GM19324 (cell line): ENCODE results near the gene JAM3.
A peak's percentile ranks its signal among the peaks of the same experiment; 100 is the strongest.

Source experiments
- ATAC-seq: cut with Tn5 transposase; IDR thresholded peaks from one replicate; pipeline ENCODE4 v1.9.1; 2021; ENCODE audit warnings: mild to moderate bottlenecking, moderate library complexity; ENCODE audit not compliant: unreplicated experiment, low FRiP score

The JAM3 gene

DNA sequence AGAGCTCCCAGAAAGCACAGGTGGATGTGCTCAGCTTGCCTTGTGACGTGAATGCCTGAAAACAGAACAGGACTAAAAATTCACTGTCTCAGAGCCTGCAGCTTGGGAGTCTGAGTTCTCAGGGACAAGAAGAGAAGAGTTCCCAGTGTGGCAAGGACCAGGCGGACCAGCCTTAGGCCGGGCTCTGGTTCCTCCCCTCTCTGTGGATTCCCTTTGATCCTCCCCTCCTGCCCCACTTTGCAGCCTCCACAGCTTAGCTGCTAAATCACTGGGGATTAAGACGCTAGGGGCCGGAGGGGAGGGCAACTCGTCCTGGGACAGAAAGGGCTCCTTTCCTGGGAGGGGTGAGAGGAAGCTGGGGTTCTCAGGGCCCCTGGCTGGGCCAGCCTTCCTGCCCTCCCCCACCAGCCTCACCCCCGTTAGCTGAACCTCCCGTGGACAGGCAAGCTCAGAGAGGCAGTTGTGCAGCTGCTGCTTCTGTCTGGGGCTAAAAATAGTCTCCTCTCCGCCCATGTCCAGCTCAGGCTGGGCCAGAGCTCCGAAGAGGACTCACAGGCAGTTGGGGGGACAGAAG is 29.9 kb upstream of the JAM3 start:
- no peak for ATAC-seq

- no peak for ATAC-seq
These were observed 29.0 kb upstream of the JAM3 start for GRCh38 chr11:134039726-134040385.

DNA sequence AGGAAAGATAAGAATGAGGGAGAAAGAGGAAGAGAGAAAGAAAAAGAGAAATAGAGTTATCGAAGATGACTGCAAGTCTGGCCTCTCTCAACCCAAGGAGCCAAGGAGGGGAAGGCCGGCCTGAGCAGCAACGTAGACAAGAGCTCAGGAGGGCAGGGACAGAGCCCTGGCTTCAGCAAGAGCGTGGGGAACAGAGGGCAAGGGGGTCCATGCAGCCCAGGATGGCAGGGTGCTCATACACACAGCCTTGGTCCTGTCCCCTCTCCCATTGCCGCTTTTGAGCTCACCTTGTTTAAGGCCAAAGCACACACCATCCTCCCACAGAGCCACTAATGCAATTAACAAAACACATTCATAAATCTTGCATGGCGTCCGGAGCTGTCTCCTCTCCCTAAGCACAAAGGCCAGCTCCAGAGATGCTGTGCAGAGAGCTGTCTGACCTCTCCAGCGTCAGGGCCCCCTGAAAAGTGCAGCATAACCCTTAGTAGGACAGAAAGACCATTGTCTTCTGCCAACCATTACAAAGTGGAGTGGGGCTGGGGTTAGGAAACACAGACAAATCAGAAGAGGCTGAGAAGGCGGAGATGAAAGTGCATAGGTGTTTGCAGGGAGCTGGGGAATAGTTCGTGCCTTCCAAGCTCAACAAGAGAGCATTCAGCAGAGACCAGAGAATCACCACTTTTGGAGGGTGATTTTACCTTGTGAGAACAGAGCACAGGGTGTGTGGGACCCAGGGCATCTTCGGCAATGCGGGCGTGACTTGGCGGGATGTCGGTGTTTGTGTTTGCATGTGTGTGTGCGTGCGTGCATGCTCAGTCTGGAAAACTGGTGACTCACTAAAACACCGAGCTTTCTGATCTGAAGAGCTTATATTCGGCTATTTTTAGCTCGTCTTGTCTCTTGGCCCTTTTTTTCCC is 28.2 kb upstream of the JAM3 start:
- no peak for ATAC-seq

DNA sequence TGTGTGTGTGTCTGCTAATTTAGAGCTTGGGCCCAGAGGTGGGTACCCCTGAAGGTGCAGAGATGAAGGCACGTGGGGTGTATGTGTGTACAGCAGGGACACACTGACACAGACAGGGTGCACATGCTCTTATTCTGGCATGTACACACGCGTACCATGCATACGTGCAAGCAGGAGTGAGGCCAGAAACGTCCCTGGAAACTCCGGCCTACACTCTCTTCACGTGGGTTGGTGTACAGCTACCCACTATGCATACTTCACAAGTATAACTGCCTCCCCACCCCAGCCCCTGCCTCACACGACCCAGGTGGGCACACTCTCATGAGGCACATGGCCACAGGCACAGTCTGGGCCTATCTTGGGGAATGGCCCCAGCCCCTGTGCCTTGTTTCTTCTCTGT is 27.5 kb upstream of the JAM3 start:
- no peak for ATAC-seq

DNA sequence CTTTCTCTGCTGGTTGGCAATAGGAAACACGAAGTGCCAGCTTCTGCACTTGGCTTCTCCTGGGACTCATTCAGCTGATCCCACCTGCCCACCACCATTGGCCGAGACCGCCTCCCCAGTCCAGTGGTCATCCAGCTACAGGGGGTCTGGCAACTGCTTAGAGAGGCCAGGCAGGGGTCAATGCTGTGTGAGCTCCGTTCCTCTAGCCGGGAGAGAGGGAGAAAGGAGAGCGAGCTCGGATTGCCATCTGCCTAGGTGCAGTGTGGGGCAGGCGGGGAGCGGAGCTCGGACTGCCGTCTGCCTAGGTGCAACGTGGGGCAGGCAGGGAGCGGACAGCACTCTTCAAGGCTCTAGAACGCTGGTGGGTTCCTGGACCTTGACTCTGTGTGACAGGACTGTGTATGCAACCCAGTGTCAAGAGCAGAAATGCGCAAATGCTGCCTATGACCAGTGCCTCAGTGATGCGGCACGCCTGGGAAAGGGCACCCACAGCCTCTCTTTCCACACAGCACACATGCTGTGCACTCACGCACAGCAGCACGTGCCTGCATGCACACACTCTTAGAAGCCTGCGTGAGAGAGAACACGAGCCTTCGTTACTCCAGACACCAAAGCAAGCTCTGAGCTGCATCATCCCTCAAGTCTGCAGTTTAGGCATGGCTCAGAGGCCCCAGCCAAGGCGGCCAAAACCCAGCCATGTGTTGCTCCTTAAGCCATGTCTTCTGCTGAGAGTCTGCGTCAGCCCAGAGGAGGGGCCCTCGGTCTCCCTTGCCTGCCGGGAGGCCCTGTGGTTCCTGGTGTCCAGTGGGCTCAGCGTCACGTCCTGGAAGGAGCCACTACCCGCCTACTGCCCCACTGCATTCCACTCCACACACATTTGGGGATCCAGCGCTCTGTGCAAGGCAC is 26.8 kb upstream of the JAM3 start:
- no peak for ATAC-seq

- ATAC-seq: no peak
These were observed 25.0 kb upstream of the JAM3 start for GRCh38 chr11:134043821-134044420.

DNA sequence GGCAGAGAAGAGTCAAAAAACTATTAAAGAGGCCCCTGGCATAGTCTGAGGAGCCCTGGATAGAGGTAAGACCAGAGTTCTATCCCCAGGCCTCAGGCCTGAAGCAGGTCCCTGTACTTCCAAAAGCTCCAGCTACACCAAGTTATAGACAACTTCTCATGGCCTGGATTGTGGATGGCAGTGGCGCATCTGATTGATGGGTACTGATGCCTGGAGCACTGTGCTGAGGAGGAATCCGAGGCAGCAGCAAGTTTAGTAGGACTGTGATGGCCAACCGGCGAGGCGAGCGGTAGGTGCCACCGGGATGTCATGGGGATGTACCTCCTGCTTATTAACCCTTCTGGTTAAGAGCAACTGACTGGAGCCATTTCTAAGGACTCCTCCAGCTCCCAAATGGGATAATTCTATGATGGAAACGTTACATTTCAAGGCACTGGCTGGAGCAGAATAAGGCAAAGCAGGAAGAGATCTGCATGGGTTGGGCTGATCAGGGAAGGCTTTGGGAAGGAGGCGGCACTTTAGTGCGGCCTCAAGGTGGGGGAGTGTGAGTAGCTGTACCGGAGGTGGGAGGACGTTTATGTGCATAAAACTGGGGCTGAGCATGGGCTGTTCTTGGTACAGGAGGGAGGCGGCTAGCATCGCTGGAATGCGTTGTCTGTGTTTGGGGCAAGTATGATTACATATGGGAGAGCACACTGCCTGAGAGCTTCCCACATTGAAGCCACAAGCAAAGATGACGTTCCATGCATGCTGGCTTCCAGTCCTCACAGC is 24.2 kb upstream of the JAM3 start:
- no peak for ATAC-seq

DNA sequence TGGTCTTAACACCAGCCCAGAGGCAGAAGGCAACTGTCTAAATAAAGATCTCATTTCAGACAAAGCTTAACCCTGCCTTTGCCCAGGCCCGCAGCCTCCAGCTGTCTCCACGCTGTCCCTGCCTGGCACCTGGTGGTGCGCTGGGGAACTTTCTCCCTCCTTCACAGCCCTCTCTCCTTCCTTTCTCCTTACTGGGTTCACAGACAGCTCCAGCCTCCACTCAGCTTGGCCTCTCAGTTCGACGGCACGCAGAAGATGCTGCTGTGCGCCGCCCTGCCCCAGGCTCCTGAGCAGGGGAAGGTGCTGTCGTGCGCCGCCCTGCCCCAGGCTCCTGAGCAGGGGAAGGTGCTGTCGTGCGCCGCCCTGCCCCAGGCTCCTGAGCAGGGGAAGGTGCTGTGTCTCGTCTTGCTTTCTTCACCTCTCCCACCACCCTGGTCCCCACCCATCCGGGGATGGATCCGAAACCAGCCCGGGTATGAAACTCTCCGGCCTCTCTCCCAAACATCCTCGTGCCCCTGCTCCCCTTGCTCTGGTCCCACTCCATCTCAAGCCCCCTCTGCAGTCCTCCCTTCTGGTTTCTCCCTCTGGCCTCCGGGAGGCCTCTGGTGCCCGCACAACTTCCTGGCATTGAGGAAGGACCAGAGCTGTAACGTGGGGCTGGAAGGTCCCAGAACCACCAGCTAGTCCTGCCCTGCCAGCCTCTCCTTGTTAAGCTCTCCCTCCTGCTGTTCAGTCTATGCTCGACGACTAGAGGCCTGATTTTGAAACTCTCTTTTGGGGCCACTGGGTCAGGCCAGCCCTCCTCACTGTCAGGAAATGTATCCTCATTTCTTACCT is 22.9 kb upstream of the JAM3 start:
- ATAC-seq: no peak

DNA sequence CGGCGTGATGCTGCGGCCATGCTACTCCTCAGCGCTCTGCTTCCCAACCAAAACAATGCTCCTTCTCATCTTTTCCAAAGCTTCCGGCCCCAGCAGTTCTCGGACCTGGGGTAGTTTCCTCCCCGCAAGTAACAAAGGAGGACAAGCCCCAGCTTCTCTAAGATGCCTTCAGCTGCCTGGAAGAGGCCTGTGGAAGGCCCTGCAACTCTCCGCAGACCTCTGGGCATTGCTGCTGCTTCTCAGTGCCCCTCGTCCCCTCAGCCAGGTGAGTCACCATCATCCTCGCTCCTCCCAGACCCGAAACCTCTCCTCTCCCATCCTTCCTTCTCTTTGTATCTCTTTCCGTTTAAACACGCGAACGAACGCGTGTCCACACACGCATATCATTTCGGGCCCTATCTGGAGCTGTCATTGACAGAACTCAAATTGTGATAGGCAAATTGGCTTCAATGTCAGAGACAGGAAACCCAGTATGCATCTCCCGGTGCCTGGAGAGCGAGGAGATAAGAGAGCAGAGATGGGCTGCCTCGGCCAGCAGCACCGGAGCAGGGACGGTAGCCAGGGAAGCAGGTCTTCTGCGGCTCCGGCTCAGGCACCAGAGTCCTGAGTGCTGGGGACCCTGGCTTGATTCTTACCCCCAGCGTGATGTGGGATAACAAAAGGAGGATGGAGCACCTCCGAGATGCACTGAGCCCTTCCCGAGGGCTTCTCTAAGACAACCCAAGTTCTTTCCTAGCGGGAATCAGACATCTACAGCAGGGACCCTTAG is 22.0 kb upstream of the JAM3 start:
- no peak for ATAC-seq

DNA sequence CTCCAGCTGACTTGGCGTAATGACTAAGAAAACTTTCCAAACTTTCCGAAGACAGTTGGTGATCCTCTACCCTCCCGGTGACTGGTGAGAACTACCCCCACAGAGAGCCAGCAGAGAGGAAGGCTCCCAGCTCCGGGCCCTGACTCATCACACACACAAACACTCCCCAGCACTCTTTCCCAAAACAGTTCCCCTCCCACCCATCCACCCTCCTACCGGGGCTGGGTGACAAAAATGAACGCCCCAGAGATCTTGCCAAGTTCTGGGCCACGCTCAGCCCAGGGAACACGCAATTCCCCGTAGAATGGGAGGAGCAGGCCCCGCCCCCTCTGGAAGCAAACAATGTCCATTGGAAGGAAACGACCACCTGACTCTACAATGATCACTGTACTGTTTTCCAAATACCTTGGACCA is 21.3 kb upstream of the JAM3 start:
- ATAC-seq: no peak

GRCh38 chr11:134048028-134048427 is 20.8 kb upstream of the JAM3 start:
- no peak for ATAC-seq

GRCh38 chr11:134049303-134049702 is 19.6 kb upstream of the JAM3 start:
- no peak for ATAC-seq

GRCh38 chr11:134050541-134051383 is 18.1 kb upstream of the JAM3 start:
- ATAC-seq: peak; percentile 53

GRCh38 chr11:134052395-134052987 is 16.4 kb upstream of the JAM3 start:
- no peak for ATAC-seq

- ATAC-seq: no peak
These were observed 15.6 kb upstream of the JAM3 start for GRCh38 chr11:134052988-134053945.
